ENCODE results near the gene PAOX. TPM values are rescaled to one million over a fixed set of nuclear protein-coding genes. Genes with fewer than 3 reads are reported as not detected.
"Not testable (repeated sequence)": the region's sequence is repeated elsewhere in the genome, so short reads cannot be mapped to it uniquely, and the experiment has no call there.

The PAOX gene
- total RNA-seq, 1 donor from 2014 or later: 7.7 TPM

- no peak for FAIRE-seq
- DNase-seq (ENCODE audit: low spot score in 2 of 2): no peak
These were observed 21.8 kb downstream of the PAOX start for GRCh38 chr10:133400624-133401424.

DNA sequence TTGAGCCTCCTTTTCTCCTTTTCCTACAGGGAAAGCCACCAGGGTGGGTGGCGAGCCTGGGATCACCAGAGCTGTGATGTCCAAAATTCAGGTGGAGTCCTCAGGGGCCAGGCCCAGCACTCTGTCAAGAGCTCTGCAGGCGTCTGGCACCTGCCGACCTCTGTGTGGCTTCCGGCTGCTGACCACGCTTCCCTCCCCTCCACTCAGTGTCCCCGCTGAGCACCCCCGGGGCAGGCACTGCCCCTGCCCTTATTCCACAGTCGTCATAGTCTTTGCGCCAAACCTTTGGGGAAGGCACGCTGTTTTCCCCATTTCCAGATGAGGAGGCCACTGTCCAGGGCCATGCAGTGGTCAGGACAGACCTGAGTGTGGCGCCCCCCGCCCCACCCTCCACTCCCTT is 22.4 kb downstream of the PAOX start:
- no peak for FAIRE-seq
- DNase-seq (ENCODE audit: low spot score in 2 of 2): no peak

DNA sequence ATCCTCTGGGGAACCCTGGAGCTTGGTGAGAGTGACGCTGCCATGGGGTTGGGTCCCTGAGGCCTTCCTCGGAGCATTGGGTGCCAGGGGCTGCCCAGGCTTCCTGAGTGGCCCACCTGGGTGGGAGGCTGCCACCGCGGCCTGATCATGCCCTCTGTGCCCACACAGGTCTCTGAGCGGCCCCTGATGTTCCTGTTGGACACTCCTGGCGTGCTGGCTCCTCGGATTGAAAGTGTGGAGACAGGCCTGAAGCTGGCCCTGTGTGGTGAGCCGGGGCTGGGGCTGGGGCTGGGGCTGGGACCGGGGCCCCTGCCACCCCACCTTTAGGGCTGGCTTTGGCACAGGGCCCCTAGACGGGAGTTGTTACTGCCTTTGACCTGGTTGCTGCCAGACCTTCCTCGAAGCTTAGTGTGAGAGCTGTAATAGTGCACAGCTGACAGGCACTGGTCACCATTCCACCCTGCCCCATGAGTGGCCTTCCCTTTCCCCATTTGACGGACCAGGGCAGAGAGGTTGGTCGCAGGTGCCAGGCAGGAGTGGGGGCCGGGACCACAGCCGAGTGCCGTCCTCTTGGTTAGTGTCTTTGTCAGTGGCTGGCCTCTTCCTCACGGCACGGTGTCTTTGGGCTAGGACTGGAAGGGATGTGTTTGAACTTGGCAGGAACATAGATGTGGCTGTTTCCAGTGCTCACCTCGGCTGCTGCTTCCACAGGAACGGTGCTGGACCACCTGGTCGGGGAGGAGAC is 23.1 kb downstream of the PAOX start:
- FAIRE-seq (no peak), DNase-seq (ENCODE audit: low spot score in 2 of 2) (no peak)

DNA sequence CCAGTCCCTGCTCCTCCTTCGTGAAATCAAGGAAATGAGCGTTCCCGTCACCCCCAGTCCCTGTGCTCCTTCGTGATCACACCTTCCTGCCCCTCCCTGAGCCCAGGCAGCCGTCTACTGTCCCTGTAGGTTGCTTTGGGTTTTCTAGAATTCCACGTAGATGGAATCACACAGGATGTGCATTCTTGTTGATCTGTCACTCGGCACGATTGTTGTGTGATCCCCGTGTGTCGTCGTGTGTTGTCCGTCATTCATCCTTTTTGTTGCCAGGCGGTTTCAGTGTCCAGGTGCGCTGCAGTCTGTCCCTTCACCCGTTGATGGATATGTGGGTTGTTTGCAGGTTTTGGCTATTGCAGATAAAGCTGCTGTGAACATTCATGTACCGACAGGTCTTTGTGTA is 24.3 kb downstream of the PAOX start:
- no peak for DNase-seq (ENCODE audit: low spot score in 2 of 2)
- no peak for FAIRE-seq

DNA sequence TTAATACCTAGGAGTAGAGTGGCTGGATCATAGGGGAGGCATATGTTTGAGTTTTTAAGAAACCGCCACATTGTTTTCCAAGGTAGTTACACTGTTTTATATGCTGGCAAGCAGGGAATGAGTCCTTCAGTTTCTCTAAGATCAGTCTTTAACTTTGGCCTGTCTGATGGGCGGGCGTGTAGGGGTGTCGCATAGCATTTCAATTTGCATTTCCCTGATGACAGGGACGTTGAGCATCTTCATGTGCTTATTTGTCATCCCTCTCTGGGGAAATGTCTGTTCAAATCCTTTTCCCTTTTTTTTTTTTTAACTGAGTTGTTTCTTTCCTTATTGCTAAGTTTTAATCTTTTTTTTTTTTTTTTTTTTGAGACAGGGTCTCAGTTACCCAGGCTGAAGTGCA is 24.7 kb downstream of the PAOX start:
- FAIRE-seq (no peak), DNase-seq (ENCODE audit: low spot score in 2 of 2) (no peak)

- DNase-seq (ENCODE audit: low spot score in 2 of 2): no peak
- FAIRE-seq: no peak
These were observed 26.2 kb downstream of the PAOX start for GRCh38 chr10:133405272-133405671.

GRCh38 chr10:133405844-133406527 is 26.9 kb downstream of the PAOX start:
- DNase-seq (ENCODE audit: low spot score in 2 of 2) (no peak), FAIRE-seq (no peak)

DNA sequence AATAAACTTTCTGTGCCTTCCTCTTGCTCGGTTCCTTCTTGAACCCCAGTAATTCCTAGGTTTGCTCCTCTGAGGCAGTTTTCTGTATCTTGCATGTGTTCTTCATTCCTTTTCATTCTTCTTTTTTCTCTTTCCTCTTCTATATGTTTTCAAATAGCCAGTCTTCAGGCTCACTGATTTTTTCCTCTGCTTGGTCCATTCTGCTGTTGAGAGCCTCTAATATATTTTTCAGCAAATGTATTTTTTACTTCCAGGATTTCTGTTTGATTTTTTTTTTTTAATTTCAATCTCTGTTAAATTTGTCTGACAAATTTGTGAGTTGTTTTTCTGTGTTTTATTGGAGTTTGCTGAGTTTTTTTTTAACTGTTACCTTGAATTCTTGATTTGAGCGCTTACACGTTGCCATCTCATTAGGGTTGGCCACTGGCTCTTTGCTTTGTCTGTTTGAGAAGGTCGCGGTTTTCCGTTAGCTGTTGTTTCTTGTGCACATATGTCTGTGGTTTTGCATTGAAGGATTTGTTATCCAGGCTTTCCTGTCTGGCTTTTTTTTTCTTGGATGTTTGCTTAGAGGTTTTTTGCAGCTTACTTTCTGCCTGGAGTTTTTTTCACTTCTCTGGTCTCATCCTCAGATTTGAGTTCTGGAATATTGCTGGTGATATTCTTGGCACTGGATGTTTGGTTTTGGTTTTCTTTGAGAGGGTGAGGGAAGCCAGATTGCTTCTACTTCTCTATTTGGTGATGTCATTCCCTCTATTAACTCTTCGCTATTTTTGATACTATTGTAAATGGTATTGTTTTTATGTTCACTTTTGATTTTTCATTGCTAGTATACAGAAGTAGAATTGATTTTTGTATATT is 32.7 kb downstream of the PAOX start:
- DNase-seq (ENCODE audit: low spot score in 2 of 2) (no peak), FAIRE-seq (no peak)

GRCh38 chr10:133412381-133412711 is 33.3 kb downstream of the PAOX start:
- FAIRE-seq: no peak
- DNase-seq (ENCODE audit: low spot score in 2 of 2): no peak

DNA sequence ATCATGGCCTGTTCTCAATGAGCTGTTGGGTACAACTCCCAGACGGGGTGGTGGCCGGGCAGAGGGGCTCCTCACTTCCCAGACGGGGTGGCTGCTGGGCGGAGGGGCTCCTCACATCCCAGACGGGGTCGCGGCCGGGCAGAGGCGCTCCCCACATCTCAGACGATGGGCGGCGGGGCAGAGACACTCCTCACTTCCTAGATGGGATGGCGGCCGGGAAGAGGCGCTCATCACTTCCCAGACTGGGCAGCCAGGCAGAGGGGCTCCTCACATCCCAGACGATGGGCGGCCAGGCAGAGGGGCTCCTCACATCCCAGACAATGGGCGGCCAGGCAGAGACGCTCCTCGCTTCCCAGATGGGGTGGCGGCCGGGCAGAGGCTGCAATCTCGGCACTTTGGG is 35.3 kb downstream of the PAOX start:
- not testable (repeated sequence) for FAIRE-seq; DNase-seq (ENCODE audit: low spot score in 2 of 2)

- DNase-seq (ENCODE audit: low spot score in 2 of 2): no peak
- FAIRE-seq: no peak
These were observed 36.7 kb downstream of the PAOX start for GRCh38 chr10:133415752-133416151.

DNA sequence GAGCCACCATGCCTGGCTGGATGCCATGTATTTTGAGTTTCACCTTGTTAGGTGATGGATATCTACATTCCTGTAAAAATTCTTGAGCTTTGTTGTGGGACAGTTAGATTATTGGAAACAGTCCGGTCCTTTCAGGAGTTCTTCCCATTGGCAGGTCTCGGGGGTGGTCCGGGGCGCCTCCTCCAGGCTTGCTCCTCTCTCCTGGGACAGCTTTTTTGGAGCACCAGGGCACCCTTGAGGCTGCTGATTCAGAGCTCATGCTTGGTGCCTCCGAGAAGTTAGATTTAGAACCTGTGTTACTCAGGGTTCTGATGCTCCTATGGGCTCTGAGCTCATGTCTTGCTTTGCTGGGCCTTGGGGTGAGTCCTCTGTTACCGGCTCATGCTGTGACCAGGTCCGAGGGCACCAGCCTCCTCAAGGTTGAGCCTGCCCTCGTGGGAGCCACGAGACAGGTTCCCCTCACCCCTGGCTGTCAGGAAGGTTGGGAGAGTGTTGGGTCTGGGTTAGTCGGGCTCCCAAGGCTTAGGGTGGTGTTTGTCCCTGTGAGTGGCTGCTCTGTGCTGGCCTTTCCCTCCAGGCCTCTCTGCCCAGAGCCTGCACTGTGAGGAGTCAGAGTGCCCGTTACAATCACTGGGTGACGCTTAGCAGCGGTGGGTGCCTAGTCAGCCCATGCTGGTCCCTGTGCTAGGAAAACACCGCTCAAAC is 39.4 kb downstream of the PAOX start:
- FAIRE-seq (no peak), DNase-seq (ENCODE audit: low spot score in 2 of 2) (no peak)

GRCh38 chr10:133419211-133419950 is 40.3 kb downstream of the PAOX start:
- FAIRE-seq (no peak), DNase-seq (ENCODE audit: low spot score in 2 of 2) (no peak)

- FAIRE-seq: no peak
- no peak for DNase-seq (ENCODE audit: low spot score in 2 of 2)
These were observed 41.0 kb downstream of the PAOX start for GRCh38 chr10:133420028-133420427.

- FAIRE-seq: no peak
- DNase-seq (ENCODE audit: low spot score in 2 of 2): no peak
These were observed 41.5 kb downstream of the PAOX start for GRCh38 chr10:133420579-133420978.

- DNase-seq (ENCODE audit: low spot score in 2 of 2): no peak
- FAIRE-seq: no peak
These were observed 42.5 kb downstream of the PAOX start for GRCh38 chr10:133421336-133422222.

- no peak for FAIRE-seq
- DNase-seq (ENCODE audit: low spot score in 2 of 2): no peak
These were observed 43.3 kb downstream of the PAOX start for GRCh38 chr10:133422223-133422806.
